ENCODE results near the gene RPS6KL1. TPM values are rescaled to one million over a fixed set of nuclear protein-coding genes. Genes with fewer than 3 reads are reported as not detected.

RPS6KL1 gene
- 0.18 and 2.4 TPM in 2 replicates for total RNA-seq

GRCh38 chr14:74922752-74923401 lies at the start of gene RPS6KL1:
RPS6KL1 (minus strand) TSS chr14:74923260; CDS start chr14:74921541, 1,719 bp downstream.

GRCh38 chr14:74955229-74956026 lies 32.4 kb upstream of the RPS6KL1 start, which contains the start of gene PGF:
PGF (minus strand) TSS chr14:74955597; CDS start chr14:74955242, 355 bp downstream.

GRCh38 chr14:74881431-74882102 lies 41.5 kb downstream of the RPS6KL1 start, which contains the start of gene DLST:
DLST (plus strand) TSS chr14:74881916; CDS start chr14:74881954, 38 bp downstream.

GRCh38 chr14:74875941-74876913 lies 46.8 kb downstream of the RPS6KL1 start, which contains the start of gene PROX2:
PROX2 (minus strand) TSS chr14:74876145; CDS start chr14:74863834, 12,311 bp downstream.

Other genes with a start within 250 kb of the RPS6KL1 start
- 30.1 and 31.6 TPM in 2 replicates for gene AREL1, start 210.2 kb downstream of the RPS6KL1 start, total RNA-seq
- 8.1 and 17.3 TPM in 2 replicates for gene FCF1, start 210.1 kb downstream of the RPS6KL1 start, total RNA-seq
- gene YLPM1, start 159.9 kb downstream of the RPS6KL1 start, total RNA-seq, result 15.7 and 23.3 TPM in 2 replicates
- gene PROX2, start 47.1 kb downstream of the RPS6KL1 start, total RNA-seq, result not detected in 2 replicates
- 47.8 and 48.9 TPM in 2 replicates for gene DLST, start 41.3 kb downstream of the RPS6KL1 start, total RNA-seq
- 12.8 and 43.1 TPM in 2 replicates for gene PGF, start 32.3 kb upstream of the RPS6KL1 start, total RNA-seq
- 25.1 and 35.5 TPM in 2 replicates for gene EIF2B2, start 79.7 kb upstream of the RPS6KL1 start, total RNA-seq
- gene MLH3, start 128.2 kb upstream of the RPS6KL1 start, total RNA-seq, result 9.0 and 20.7 TPM in 2 replicates
- gene ACYP1, start 140.8 kb upstream of the RPS6KL1 start, total RNA-seq, result 1.3 and 2.5 TPM in 2 replicates
- not detected in 2 replicates for gene ZC2HC1C, start 146.4 kb upstream of the RPS6KL1 start, total RNA-seq
- gene NEK9, start 203.8 kb upstream of the RPS6KL1 start, total RNA-seq, result 11.4 and 15.4 TPM in 2 replicates